Activated CD4-positive, alpha-beta memory T cell treated with anti-CD3 and anti-CD28 coated beads for 36 hours (primary cell): ENCODE data around the gene WNT5B. TPM values are rescaled to one million over a fixed set of nuclear protein-coding genes. Genes with fewer than 3 reads are reported as not detected.

Experiments
- CTCF ChIA-PET: fragments of 350-600 bp; sonication (Branson Sonifier 250); formaldehyde crosslinking; loops from one replicate; lab custom pipeline; 2021; ENCODE audit warnings: antibody characterized with exemption, inconsistent platforms; lab: Charles Lee
- POLR2A ChIA-PET: fragments of 350-600 bp; sonication (Branson Sonifier 250); formaldehyde crosslinking; loops from one replicate; lab custom pipeline; 2021; ENCODE audit warnings: antibody characterized with exemption; lab: Charles Lee
- DNase-seq: peaks from one replicate; pipeline ENCODE4 v3.0.0-alpha.2; 2020
- H3K27ac Mint-ChIP-seq: one replicate; pipeline ENCODE4 v1.8.0; 2021; ENCODE audit warnings: mixed read lengths
- H3K27me3 Mint-ChIP-seq: one replicate; pipeline ENCODE4 v1.8.0; 2021; ENCODE audit warnings: mixed read lengths
- H3K36me3 Mint-ChIP-seq: one replicate; pipeline ENCODE4 v1.8.0; 2021; ENCODE audit warnings: mixed read lengths
- H3K4me1 Mint-ChIP-seq: one replicate; pipeline ENCODE4 v1.8.0; 2021; ENCODE audit warnings: low read depth, mixed read lengths
- H3K4me3 Mint-ChIP-seq: one replicate; pipeline ENCODE4 v1.8.0; 2021; ENCODE audit warnings: mild to moderate bottlenecking, mixed read lengths
- H3K9me3 Mint-ChIP-seq: one replicate; pipeline ENCODE4 v1.8.0; 2021; ENCODE audit warnings: mixed read lengths
- intact Hi-C: fragments of 100-400 bp; cut with micrococcal nuclease; formaldehyde crosslinking; loops from one replicate; pipeline ENCODE4 v1.15.1; 2023
- microRNA-seq: library from miRNA; unstranded; fragments of <30 nt; microRNA quantifications from one replicate; pipeline ENCODE4 v1.2.0, GENCODE V29; 2022; ENCODE audit warnings: borderline number of aligned reads, borderline microRNAs expressed, borderline replicate concordance
- total RNA-seq, 2 experiments: library from RNA; stranded (reverse); gene quantifications; one replicate each; pipeline ENCODE4 v1.2.3, GENCODE V29; 2021

The WNT5B gene
- total RNA-seq, 2 experiments from 2014 or later, result not detected

DNA sequence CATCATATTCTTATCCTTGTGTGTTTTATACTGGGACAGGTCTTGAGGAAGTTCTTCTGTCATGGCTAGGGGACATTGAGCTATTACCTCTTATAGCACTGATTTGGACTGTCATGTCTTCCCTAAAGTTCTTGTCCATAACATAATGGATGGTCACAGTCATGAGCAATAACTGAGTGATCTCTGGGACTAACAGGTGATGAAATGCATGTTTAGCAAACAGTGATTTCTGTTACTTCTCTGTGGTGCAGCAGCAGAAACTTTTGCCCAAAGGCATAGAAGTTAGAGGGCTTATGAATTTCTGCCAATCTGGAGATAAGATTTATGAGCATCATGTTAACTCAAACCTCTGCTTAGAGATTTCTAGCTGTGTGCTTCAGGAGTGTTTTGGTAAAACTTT is 67.8 kb downstream of the WNT5B start:
- intact Hi-C loops, result no loop called here

More for the DNA sequence above, 67.8 kb downstream of the WNT5B start:
- peaks cover 59% of the 10 kb centered on the region for H3K4me1 Mint-ChIP-seq
- peaks cover 7% of the 10 kb centered on the region for H3K36me3 Mint-ChIP-seq
- DNase-seq, result no peak
- H3K27me3 Mint-ChIP-seq, result no peaks in the 10 kb centered on the region
- CTCF ChIA-PET, result interaction anchor here (1.3 kb wide), 1 partner anchor 94 kb away, joined by 3 read pairs; no protein-coding TSS in a partner anchor
- POLR2A ChIA-PET, result interaction anchor here (0.6 kb wide), 1 partner anchor 321 kb away, joined by 3 read pairs; no protein-coding TSS in a partner anchor
- H3K27ac Mint-ChIP-seq, result no peak overlapping the region
- no peaks in the 10 kb centered on the region for H3K9me3 Mint-ChIP-seq
- H3K4me3 Mint-ChIP-seq, result no peak overlapping the region

Small RNAs within 50 kb of the gene (microRNA-seq; reads per million reads assigned to microRNA genes)
- gene MIR3649, result not detected

Other genes starting within 250 kb of the WNT5B start
- gene FBXL14, start 34.6 kb upstream of the WNT5B start, total RNA-seq, result 10 to 100 TPM; 13.5 to 14.4 TPM
- 10 to 100 TPM; 43.8 to 47.3 TPM for gene ADIPOR2, start 61.8 kb downstream of the WNT5B start, total RNA-seq
- gene LRTM2, start 191.3 kb downstream of the WNT5B start, total RNA-seq, result not detected